PC-9 (cell line): ENCODE results near the gene RARB. TPM values are rescaled to one million over a fixed set of nuclear protein-coding genes. Genes with fewer than 3 reads are reported as not detected.

Source experiments
- BruUV-seq: library from RNA; stranded (reverse); fragments of 400-500 nt; replicated peaks from 2 replicates; lab custom pipeline; 2021; lab: Mats Ljungman, UMichigan
- CTCF ChIA-PET: fragments of 300-600 bp; sonication (Branson Sonifier 250); formaldehyde crosslinking; loops from one replicate; lab custom pipeline; 2022; ENCODE audit warnings: antibody characterized with exemption; lab: Charles Lee
- POLR2A ChIA-PET: fragments of 300-600 bp; sonication (Branson Sonifier 250); formaldehyde crosslinking; loops from one replicate; lab custom pipeline; 2022; ENCODE audit warnings: antibody characterized with exemption; ENCODE audit not compliant: unreplicated experiment; lab: Charles Lee
- DNase-seq, 2 experiments: peaks; one replicate each; pipeline versions ENCODE4 v3.0.0 to v3.0.0-alpha.2; 2015 to 2022; ENCODE audit warnings: mixed read lengths in 1 of 2
- H2AFZ ChIP-seq: fragments of 200-600 bp; sonication (generic); 2 replicates; pipeline ENCODE4 v1.8.1; 2017; ENCODE audit warnings: antibody characterized with exemption
- H3F3A ChIP-seq: fragments of 200-600 bp; sonication (generic); 2 replicates; pipeline ENCODE4 v1.8.1; 2017; ENCODE audit warnings: antibody characterized with exemption, mild to moderate bottlenecking, low read depth; ENCODE audit not compliant: insufficient read depth
- H3K27ac ChIP-seq: fragments of 200-600 bp; sonication (generic); 2 replicates; pipeline ENCODE4 v1.6.1; 2016; ENCODE audit warnings: mixed run types
- H3K27me3 ChIP-seq: fragments of 200-600 bp; sonication (generic); 2 replicates; pipeline ENCODE4 v1.6.1; 2016; ENCODE audit warnings: low read depth, mixed run types; ENCODE audit not compliant: insufficient read depth
- H3K36me3 ChIP-seq: fragments of 200-600 bp; sonication (generic); 2 replicates; pipeline ENCODE4 v1.6.1; 2016; ENCODE audit warnings: low read depth, mixed run types
- H3K4me1 ChIP-seq: fragments of 200-600 bp; sonication (generic); replicated peaks from 2 replicates; pipeline ENCODE4 v1.6.1; 2016; ENCODE audit warnings: mixed run types; ENCODE audit not compliant: insufficient read depth
- H3K4me2 ChIP-seq: fragments of 200-600 bp; sonication (generic); 2 replicates; pipeline ENCODE4 v1.6.1; 2017; ENCODE audit warnings: mixed run types
- H3K4me3 ChIP-seq: fragments of 200-600 bp; sonication (generic); 2 replicates; pipeline ENCODE4 v1.6.1; 2016; ENCODE audit warnings: mixed run types
- H3K79me2 ChIP-seq: fragments of 200-600 bp; sonication (generic); 2 replicates; pipeline ENCODE4 v1.6.1; 2017; ENCODE audit warnings: low read depth, mixed run types
- H3K9me2 ChIP-seq: fragments of 200-600 bp; sonication (generic); 2 replicates; pipeline ENCODE4 v1.8.1; 2017; ENCODE audit warnings: mild to moderate bottlenecking; ENCODE audit not compliant: insufficient read depth
- H3K9me3 ChIP-seq: fragments of 200-600 bp; sonication (generic); 2 replicates; pipeline ENCODE4 v1.8.1; 2016; ENCODE audit warnings: low read depth; ENCODE audit not compliant: insufficient read depth
- H4K20me1 ChIP-seq: fragments of 200-600 bp; sonication (generic); 2 replicates; pipeline ENCODE4 v1.8.1; 2017; ENCODE audit not compliant: insufficient read depth
- EZH2 ChIP-seq: fragments of 200-600 bp; sonication (generic); IDR thresholded peaks from 2 replicates; pipeline ENCODE4 v1.8.0; 2017; ENCODE audit warnings: antibody characterized with exemption, low read depth
- intact Hi-C: fragments of 100-400 bp; cut with micrococcal nuclease; formaldehyde crosslinking; loops from one replicate; pipeline ENCODE4 v1.10.0; 2022; ENCODE audit not compliant: unreplicated experiment
- total RNA-seq: library from RNA; stranded (reverse); gene quantifications from 2 replicates; pipeline ENCODE4 v1.2.3, GENCODE V29; 2021
- TF ChIP-seq, protein P1 (sequence below): fragments of 200-600 bp; sonication (generic); conservative IDR thresholded peaks from 2 replicates; pipeline ENCODE4 v1.6.1; 2017; ENCODE audit warnings: mixed run types, antibody characterized with exemption, mild to moderate bottlenecking, moderate library complexity

The RARB gene
- total RNA-seq, 1 experiment from 2014 or later = 1.0 TPM

GRCh38 chr3:25427155-25427554, 908 bp upstream of the RARB start:
- ChIA-PET POLR2A (no interaction called here), CTCF (no interaction called here)

GRCh38 chr3:25427563-25427941, 511 bp upstream of the RARB start:
- intact Hi-C loops = loop anchor here (2.0 to 5.0 kb wide), 2 partner anchors 27 to 165 kb away; no protein-coding TSS in a partner anchor
- no peak for DNase-seq
- Histone ChIP-seq H3K9me2 (no peaks in the 10 kb centered on the region), H3K4me3 (peak overlapping the region; percentile 51; the same call in 1 of the 2 replicates), H3K4me2 (peak overlapping the region; percentile 72), H3K9me3 (no peaks in the 10 kb centered on the region), H4K20me1 (no peaks in the 10 kb centered on the region), H2AFZ (peak overlapping the region; percentile 66), H3K36me3 (no peaks in the 10 kb centered on the region), H3K27me3 (no peaks in the 10 kb centered on the region), H3K79me2 (no peaks in the 10 kb centered on the region), H3F3A (0 out of 2 replicates have a peak, but pooled peaks cover 11% of the 10 kb centered on the region), H3K4me1 (peaks cover 31% of the 10 kb centered on the region), H3K27ac (peak overlapping the region; percentile 64)
- no peak for TF ChIP-seq EZH2
- TF ChIP-seq, protein P1, sequence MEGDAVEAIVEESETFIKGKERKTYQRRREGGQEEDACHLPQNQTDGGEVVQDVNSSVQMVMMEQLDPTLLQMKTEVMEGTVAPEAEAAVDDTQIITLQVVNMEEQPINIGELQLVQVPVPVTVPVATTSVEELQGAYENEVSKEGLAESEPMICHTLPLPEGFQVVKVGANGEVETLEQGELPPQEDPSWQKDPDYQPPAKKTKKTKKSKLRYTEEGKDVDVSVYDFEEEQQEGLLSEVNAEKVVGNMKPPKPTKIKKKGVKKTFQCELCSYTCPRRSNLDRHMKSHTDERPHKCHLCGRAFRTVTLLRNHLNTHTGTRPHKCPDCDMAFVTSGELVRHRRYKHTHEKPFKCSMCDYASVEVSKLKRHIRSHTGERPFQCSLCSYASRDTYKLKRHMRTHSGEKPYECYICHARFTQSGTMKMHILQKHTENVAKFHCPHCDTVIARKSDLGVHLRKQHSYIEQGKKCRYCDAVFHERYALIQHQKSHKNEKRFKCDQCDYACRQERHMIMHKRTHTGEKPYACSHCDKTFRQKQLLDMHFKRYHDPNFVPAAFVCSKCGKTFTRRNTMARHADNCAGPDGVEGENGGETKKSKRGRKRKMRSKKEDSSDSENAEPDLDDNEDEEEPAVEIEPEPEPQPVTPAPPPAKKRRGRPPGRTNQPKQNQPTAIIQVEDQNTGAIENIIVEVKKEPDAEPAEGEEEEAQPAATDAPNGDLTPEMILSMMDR = no peak
- BruUV-seq = TSS peak; percentile 98
- ChIA-PET CTCF (no interaction called here), POLR2A (interaction anchor here (0.6 to 1.0 kb wide), 3 partner anchors 11 to 29 kb away, joined by 3 to 16 read pairs (median 7); no protein-coding TSS in a partner anchor)

More at GRCh38 chr3:25427155-25427554, 908 bp upstream of the RARB start:
- H3K27me3 ChIP-seq = no peaks in the 10 kb centered on the region
- H3K9me3 ChIP-seq = no peaks in the 10 kb centered on the region
- no TSS peak for BruUV-seq
- H3K9me2 ChIP-seq = no peaks in the 10 kb centered on the region
- H2AFZ ChIP-seq = peak overlapping the region; percentile 66; the same call in 1 of the 2 replicates
- H3K4me1 ChIP-seq = peaks cover 31% of the 10 kb centered on the region
- 0 out of 2 replicates have a peak, but pooled peaks cover 11% of the 10 kb centered on the region for H3F3A ChIP-seq
- intact Hi-C loops = loop anchor here (2.0 to 5.0 kb wide), 2 partner anchors 28 to 165 kb away; no protein-coding TSS in a partner anchor
- peak overlapping the region; percentile 64 for H3K27ac ChIP-seq
- no peaks in the 10 kb centered on the region for H3K36me3 ChIP-seq
- no peak for DNase-seq
- no peak for TF ChIP-seq EZH2
- TF ChIP-seq, protein P1 = no peak
- no peaks in the 10 kb centered on the region for H4K20me1 ChIP-seq
- H3K4me3 ChIP-seq = peak overlapping the region; percentile 51; the same call in 1 of the 2 replicates
- H3K79me2 ChIP-seq = no peaks in the 10 kb centered on the region
- H3K4me2 ChIP-seq = peak overlapping the region; percentile 72

GRCh38 chr3:25428789-25429335, 799 bp downstream of the RARB start:
- Histone ChIP-seq H3K27me3 (no peaks in the 10 kb centered on the region), H3K36me3 (no peaks in the 10 kb centered on the region), H3K27ac (0 out of 2 replicates have a peak overlapping the region, but pooled peaks have one; percentile 64), H3K79me2 (no peaks in the 10 kb centered on the region), H4K20me1 (no peaks in the 10 kb centered on the region), H3F3A (0 out of 2 replicates have a peak, but pooled peaks cover 11% of the 10 kb centered on the region), H3K9me2 (no peaks in the 10 kb centered on the region), H2AFZ (peak overlapping the region; percentile 66; the same call in 1 of the 2 replicates), H3K4me2 (peak overlapping the region; percentile 72), H3K4me1 (peaks cover 31% of the 10 kb centered on the region), H3K9me3 (no peaks in the 10 kb centered on the region), H3K4me3 (peak overlapping the region; percentile 51; the same call in 1 of the 2 replicates)
- CTCF ChIA-PET = no interaction called here
- no peak for DNase-seq
- intact Hi-C loops = loop anchor here (5.0 kb wide), 1 partner anchor 163 kb away; no protein-coding TSS in a partner anchor
- BruUV-seq = no TSS peak
- POLR2A ChIA-PET = no interaction called here
- TF ChIP-seq, protein P1 = no peak
- no peak for TF ChIP-seq EZH2
